GM04503 (cell line): Measurements from ENCODE around the gene VAV1.
"Not testable (repeated sequence)": the region's sequence is repeated elsewhere in the genome, so short reads cannot be mapped to it uniquely, and the experiment has no call there.

Experiments used
- DNase-seq: peaks from one replicate; pipeline ENCODE4 v3.0.0-alpha.2; 2012; ENCODE audit warnings: low read depth

Gene VAV1

GRCh38 chr19:6737873-6738786, 34.4 kb upstream of the VAV1 start:
- peak; percentile 51 for DNase-seq

- DNase-seq = no peak
These were observed 33.6 kb upstream of the VAV1 start for GRCh38 chr19:6738787-6739389.

GRCh38 chr19:6739390-6739882, 33.1 kb upstream of the VAV1 start, which contains the start of gene TRIP10:
TSS of gene TRIP10 (plus strand) at chr19:6739680. CDS start at chr19:6739762, 82 bp downstream.
- DNase-seq = no peak

- no peak for DNase-seq
These were observed 32.5 kb upstream of the VAV1 start for GRCh38 chr19:6739883-6740588.

GRCh38 chr19:6740589-6741343, 31.7 kb upstream of the VAV1 start:
- no peak for DNase-seq

- no peak for DNase-seq
These were observed 29.4 kb upstream of the VAV1 start for GRCh38 chr19:6743066-6743465.

GRCh38 chr19:6743714-6744380, 28.7 kb upstream of the VAV1 start:
- no peak for DNase-seq

- peak; percentile 63 for DNase-seq
These were observed 27.9 kb upstream of the VAV1 start for GRCh38 chr19:6744381-6745301.

- no peak for DNase-seq
These were observed 26.5 kb upstream of the VAV1 start for GRCh38 chr19:6745965-6746364.

GRCh38 chr19:6748543-6748942, 24.0 kb upstream of the VAV1 start:
- DNase-seq = not testable (repeated sequence)

GRCh38 chr19:6750062-6750461, 22.4 kb upstream of the VAV1 start:
- DNase-seq = no peak

- no peak for DNase-seq
These were observed 21.3 kb upstream of the VAV1 start for GRCh38 chr19:6751189-6751588.

- no peak for DNase-seq
These were observed 20.0 kb upstream of the VAV1 start for GRCh38 chr19:6752256-6753177.

GRCh38 chr19:6753178-6754031, 19.1 kb upstream of the VAV1 start:
- DNase-seq = no peak

- DNase-seq = no peak
These were observed 18.4 kb upstream of the VAV1 start for GRCh38 chr19:6754136-6754535.

GRCh38 chr19:6754653-6755463, 17.6 kb upstream of the VAV1 start:
- no peak for DNase-seq

- no peak for DNase-seq
These were observed 11.9 kb upstream of the VAV1 start for GRCh38 chr19:6760606-6761005.
